ENCODE data around the gene ZFP91.

The ZFP91 gene

DNA sequence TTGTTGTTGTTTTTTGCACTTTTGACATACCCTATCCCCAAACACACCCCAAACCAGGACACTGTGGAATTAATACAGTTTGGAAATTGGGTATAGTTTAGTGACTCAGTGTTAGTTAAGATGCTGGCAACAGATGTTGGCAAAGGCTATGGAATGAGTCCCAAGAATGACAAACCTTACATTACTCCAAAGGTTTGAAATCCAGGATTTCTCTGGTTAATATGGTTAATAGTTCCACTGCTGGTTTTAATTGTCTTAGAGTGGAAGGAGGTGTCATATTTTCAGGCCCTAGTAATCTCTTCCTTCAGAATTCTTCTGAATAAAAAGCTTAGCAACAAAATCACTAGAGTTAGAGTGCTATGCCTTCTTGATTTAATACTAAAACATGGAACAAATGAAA, 4.0 kb upstream of the ZFP91 start:
- H3K79me2 ChIP-seq (ENCODE audit: control insufficient read depth, insufficient read depth, low read length, poor library complexity): peaks cover 13% of the 10 kb centered on the region
- H4K8ac ChIP-seq (ENCODE audit: low read depth, low read length): no peak overlapping the region
- H3K4ac ChIP-seq (ENCODE audit: low read depth, low read length): no peak overlapping the region
- no peak overlapping the region for H3K18ac ChIP-seq (ENCODE audit: low read length)
- no peak overlapping the region for H4K12ac ChIP-seq (ENCODE audit: low read depth, low read length)
- H3K9ac ChIP-seq (ENCODE audit: low read length): no peak overlapping the region
- no peak overlapping the region for H2AFZ ChIP-seq (ENCODE audit: insufficient read depth, low read length, poor library complexity)
- H3K23ac ChIP-seq (ENCODE audit: low read length): no peak overlapping the region
- no peak overlapping the region for H3K4me3 ChIP-seq (ENCODE audit: low read depth, low read length)
- H3K4me2 ChIP-seq (ENCODE audit: low read length): no peak overlapping the region
- H3K9me3 ChIP-seq (ENCODE audit: insufficient read depth, low read depth, low read length): no peaks in the 10 kb centered on the region
- no peak overlapping the region for H3K27ac ChIP-seq (ENCODE audit: low read depth, low read length)
- H4K91ac ChIP-seq (ENCODE audit: low read depth, low read length): no peak overlapping the region
- H2BK120ac ChIP-seq (ENCODE audit: insufficient read depth, low read length, poor library complexity): no peak overlapping the region
- no peak overlapping the region for H2BK12ac ChIP-seq (ENCODE audit: low read length)
- no peaks in the 10 kb centered on the region for H3K4me1 ChIP-seq (ENCODE audit: control insufficient read depth in 1 of 2, insufficient read depth in 2 of 2, low read length in 2 of 2)
- no peak overlapping the region for H2AK5ac ChIP-seq (ENCODE audit: low read length)
- H3K27me3 ChIP-seq (ENCODE audit: insufficient read depth, low read length): no peaks in the 10 kb centered on the region
- DNase-seq: peak in 1 of 2 donors; percentile 13
- peaks cover 0 to 1% of the 10 kb centered on the region in 2 experiments for H3K36me3 ChIP-seq (ENCODE audit: control insufficient read depth in 1 of 2, insufficient read depth in 2 of 2, low read length in 2 of 2)
- no peak overlapping the region for H3K14ac ChIP-seq (ENCODE audit: low read length)
- H2BK5ac ChIP-seq (ENCODE audit: low read depth, low read length, poor library complexity): no peak overlapping the region
- H3K79me1 ChIP-seq (ENCODE audit: low read length): peaks cover 14% of the 10 kb centered on the region

DNA sequence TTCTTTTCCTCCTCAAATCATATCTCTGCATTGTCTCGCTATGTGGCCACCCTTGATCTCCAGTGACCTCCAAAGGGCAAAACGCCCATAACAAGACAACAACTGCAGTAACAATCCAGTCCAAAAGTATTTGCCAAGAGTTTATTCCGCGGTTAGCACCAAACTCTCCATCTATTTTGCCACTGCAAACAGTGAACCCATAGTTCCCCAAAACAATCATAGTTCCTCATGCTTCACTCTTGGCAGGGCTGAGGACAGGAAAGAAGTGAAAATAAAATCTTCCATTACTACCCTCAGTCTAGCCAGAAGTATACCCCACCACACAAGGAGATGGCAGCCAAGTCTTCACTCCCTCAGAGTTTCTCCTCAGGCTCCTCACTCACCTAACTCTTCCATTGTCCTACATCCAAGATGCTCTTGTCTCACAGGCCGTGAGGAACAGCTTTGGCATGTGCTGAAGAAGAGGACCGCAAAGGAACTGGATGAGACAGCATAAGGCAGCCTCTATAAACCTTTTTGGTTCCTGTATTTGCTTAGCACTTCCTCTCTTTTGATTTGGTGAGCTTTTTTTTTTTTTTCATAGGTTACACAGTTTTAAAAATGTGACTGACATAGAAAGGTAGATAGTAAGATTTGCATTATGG, 3.4 kb upstream of the ZFP91 start, which contains the start of gene LPXN:
Gene LPXN (minus strand): TSS at position 480 of the 644 bp plus-strand sequence. CDS start 84 bp downstream, at position 396.
- Histone ChIP-seq H2BK120ac (ENCODE audit: insufficient read depth, low read length, poor library complexity) (no peak within 1 kb of the TSS), H2AK5ac (ENCODE audit: low read length) (no peak within 1 kb of the TSS)

DNA sequence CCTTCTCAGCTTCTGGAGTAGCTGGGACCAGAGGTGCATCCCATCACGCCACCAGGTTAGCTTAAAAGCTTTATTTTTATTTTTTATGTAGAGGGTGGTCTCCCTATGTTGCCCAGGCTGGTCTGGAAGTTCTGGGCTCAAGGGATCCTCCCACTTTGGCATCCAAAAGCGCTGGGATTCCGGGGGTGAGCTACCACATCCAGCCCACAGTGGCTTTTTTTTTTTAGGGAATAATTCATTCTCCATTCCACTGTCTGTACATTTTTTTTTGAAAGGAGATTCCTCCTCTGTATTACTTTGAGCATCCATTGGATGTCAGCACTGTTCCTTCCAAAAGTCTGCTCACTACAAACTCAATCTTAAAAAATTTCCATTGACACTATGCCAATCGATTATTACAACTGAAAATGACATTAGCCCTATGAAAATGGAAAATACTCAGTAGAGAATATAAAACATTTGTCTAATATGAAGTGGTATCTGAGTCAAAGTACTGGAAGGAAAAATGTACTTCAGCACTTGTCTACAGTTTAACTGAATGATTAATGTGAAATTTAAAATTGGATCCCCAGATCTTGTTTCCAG, 1.9 kb upstream of the ZFP91 start:
- Histone ChIP-seq H3K79me2 (ENCODE audit: control insufficient read depth, insufficient read depth, low read length, poor library complexity) (peaks cover 13% of the 10 kb centered on the region), H3K18ac (ENCODE audit: low read length) (peak overlapping the region; percentile 52), H4K8ac (ENCODE audit: low read depth, low read length) (peak overlapping the region; percentile 61), H4K12ac (ENCODE audit: low read depth, low read length) (peak overlapping the region; percentile 56), H3K27ac (ENCODE audit: low read depth, low read length) (peak overlapping the region; percentile 99), H3K14ac (ENCODE audit: low read length) (peak overlapping the region; percentile 44), H4K91ac (ENCODE audit: low read depth, low read length) (no peak overlapping the region), H2BK12ac (ENCODE audit: low read length) (no peak overlapping the region), H3K9ac (ENCODE audit: low read length) (no peak overlapping the region), H3K9me3 (ENCODE audit: insufficient read depth, low read depth, low read length) (no peaks in the 10 kb centered on the region), H3K4me3 (ENCODE audit: low read depth, low read length) (no peak overlapping the region), H3K4ac (ENCODE audit: low read depth, low read length) (no peak overlapping the region), H3K79me1 (ENCODE audit: low read length) (peaks cover 14% of the 10 kb centered on the region), H2BK5ac (ENCODE audit: low read depth, low read length, poor library complexity) (no peak overlapping the region), H3K23ac (ENCODE audit: low read length) (no peak overlapping the region), H2AK5ac (ENCODE audit: low read length) (no peak overlapping the region), H3K27me3 (ENCODE audit: insufficient read depth, low read length) (no peaks in the 10 kb centered on the region), H2BK120ac (ENCODE audit: insufficient read depth, low read length, poor library complexity) (no peak overlapping the region), H3K36me3 (ENCODE audit: control insufficient read depth in 1 of 2, insufficient read depth in 2 of 2, low read length in 2 of 2) (peaks cover 0 to 2% of the 10 kb centered on the region in 2 experiments), H3K4me2 (ENCODE audit: low read length) (peak overlapping the region; percentile 81), H3K4me1 (ENCODE audit: control insufficient read depth in 1 of 2, insufficient read depth in 2 of 2, low read length in 2 of 2) (peaks cover 0 to 2% of the 10 kb centered on the region in 2 experiments), H2AFZ (ENCODE audit: insufficient read depth, low read length, poor library complexity) (no peak overlapping the region)
- no CpG with 5 or more reads among the region's 4 CpGs for WGBS (ENCODE audit: extremely low coverage, insufficient coverage, insufficient read length)
- peak in 1 of 2 donors; percentile 3 for DNase-seq

More for the DNA sequence above, 3.4 kb upstream of the ZFP91 start, which contains the start of gene LPXN:
- peak in 1 of 2 donors; percentile 17 for DNase-seq
- peak within 1 kb of the TSS; percentile 44 for H3K14ac ChIP-seq (ENCODE audit: low read length)
- H3K27me3 ChIP-seq (ENCODE audit: insufficient read depth, low read length): no peaks in the 10 kb centered on the region
- no peak within 1 kb of the TSS for H3K27ac ChIP-seq (ENCODE audit: low read depth, low read length)
- WGBS (ENCODE audit: extremely low coverage, insufficient coverage, insufficient read length): no CpG with 5 or more reads among the region's 6 CpGs
- peak within 1 kb of the TSS; percentile 61 for H4K8ac ChIP-seq (ENCODE audit: low read depth, low read length)
- peak within 1 kb of the TSS; percentile 52 for H3K18ac ChIP-seq (ENCODE audit: low read length)
- H3K9me3 ChIP-seq (ENCODE audit: insufficient read depth, low read depth, low read length): no peaks in the 10 kb centered on the region
- H3K4me3 ChIP-seq (ENCODE audit: low read depth, low read length): no peak within 1 kb of the TSS
- no peak within 1 kb of the TSS for H3K4ac ChIP-seq (ENCODE audit: low read depth, low read length)
- H4K91ac ChIP-seq (ENCODE audit: low read depth, low read length): no peak within 1 kb of the TSS
- H3K4me2 ChIP-seq (ENCODE audit: low read length): no peak within 1 kb of the TSS
- no peak within 1 kb of the TSS for H2BK12ac ChIP-seq (ENCODE audit: low read length)
- no peak within 1 kb of the TSS for H3K23ac ChIP-seq (ENCODE audit: low read length)
- H3K79me2 ChIP-seq (ENCODE audit: control insufficient read depth, insufficient read depth, low read length, poor library complexity): peaks cover 13% of the 10 kb centered on the region
- H2AFZ ChIP-seq (ENCODE audit: insufficient read depth, low read length, poor library complexity): no peak within 1 kb of the TSS
- H2BK5ac ChIP-seq (ENCODE audit: low read depth, low read length, poor library complexity): no peak within 1 kb of the TSS
- H3K79me1 ChIP-seq (ENCODE audit: low read length): peaks cover 14% of the 10 kb centered on the region
- peak within 1 kb of the TSS; percentile 56 for H4K12ac ChIP-seq (ENCODE audit: low read depth, low read length)
- H3K9ac ChIP-seq (ENCODE audit: low read length): no peak within 1 kb of the TSS
- H3K4me1 ChIP-seq (ENCODE audit: control insufficient read depth in 1 of 2, insufficient read depth in 2 of 2, low read length in 2 of 2): no peaks in the 10 kb centered on the region
- H3K36me3 ChIP-seq (ENCODE audit: control insufficient read depth in 1 of 2, insufficient read depth in 2 of 2, low read length in 2 of 2): no peaks in the 10 kb centered on the region

DNA sequence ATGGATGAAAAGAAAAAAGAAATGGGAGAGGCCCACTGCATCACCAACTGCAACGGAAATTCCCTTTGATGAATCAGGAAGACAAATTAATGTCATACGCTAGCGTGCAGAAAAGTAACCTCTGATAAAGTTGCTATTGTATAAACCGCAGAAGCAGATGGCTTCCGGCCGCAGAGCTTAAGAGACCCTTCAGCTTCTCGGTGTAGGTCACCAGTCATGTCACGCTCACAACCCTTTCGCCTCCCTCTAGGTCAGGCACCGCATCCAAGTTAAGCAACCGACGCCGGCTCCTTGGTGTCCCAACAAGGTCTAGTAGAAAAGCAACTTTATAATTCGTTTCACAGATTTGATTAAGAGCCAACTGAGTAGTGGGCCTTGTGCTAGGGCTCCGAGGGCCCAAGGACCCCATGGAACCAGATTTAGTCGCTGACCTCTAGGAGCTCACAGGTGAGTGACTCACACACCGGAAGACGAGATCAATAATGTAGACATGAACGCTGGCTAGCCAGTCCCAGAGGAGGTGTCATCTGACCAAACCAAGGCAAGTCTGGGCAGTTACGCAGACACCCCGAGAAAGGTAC, 1.2 kb upstream of the ZFP91 start:
- Histone ChIP-seq H4K12ac (ENCODE audit: low read depth, low read length) (peak overlapping the region; percentile 70), H3K18ac (ENCODE audit: low read length) (peak overlapping the region; percentile 63), H3K4me1 (ENCODE audit: control insufficient read depth in 1 of 2, insufficient read depth in 2 of 2, low read length in 2 of 2) (peaks cover 0 to 2% of the 10 kb centered on the region in 2 experiments), H4K91ac (ENCODE audit: low read depth, low read length) (peak overlapping the region; percentile 77), H2BK5ac (ENCODE audit: low read depth, low read length, poor library complexity) (peak overlapping the region; percentile 76), H3K79me1 (ENCODE audit: low read length) (peaks cover 14% of the 10 kb centered on the region), H2AFZ (ENCODE audit: insufficient read depth, low read length, poor library complexity) (peak overlapping the region; percentile 57), H3K27ac (ENCODE audit: low read depth, low read length) (peak overlapping the region; percentile 99), H3K4me3 (ENCODE audit: low read depth, low read length) (peak overlapping the region; percentile 78), H2BK12ac (ENCODE audit: low read length) (no peak overlapping the region), H4K8ac (ENCODE audit: low read depth, low read length) (peak overlapping the region; percentile 92), H3K9me3 (ENCODE audit: insufficient read depth, low read depth, low read length) (no peaks in the 10 kb centered on the region), H2AK5ac (ENCODE audit: low read length) (no peak overlapping the region), H2BK120ac (ENCODE audit: insufficient read depth, low read length, poor library complexity) (peak overlapping the region; percentile 67), H3K4me2 (ENCODE audit: low read length) (peak overlapping the region; percentile 81), H3K23ac (ENCODE audit: low read length) (no peak overlapping the region), H3K14ac (ENCODE audit: low read length) (peak overlapping the region; percentile 66), H3K36me3 (ENCODE audit: control insufficient read depth in 1 of 2, insufficient read depth in 2 of 2, low read length in 2 of 2) (peaks cover 0 to 2% of the 10 kb centered on the region in 2 experiments), H3K27me3 (ENCODE audit: insufficient read depth, low read length) (no peaks in the 10 kb centered on the region), H3K4ac (ENCODE audit: low read depth, low read length) (no peak overlapping the region), H3K79me2 (ENCODE audit: control insufficient read depth, insufficient read depth, low read length, poor library complexity) (peaks cover 13% of the 10 kb centered on the region), H3K9ac (ENCODE audit: low read length) (peak overlapping the region; percentile 81)
- WGBS (ENCODE audit: extremely low coverage, insufficient coverage, insufficient read length): no CpG with 5 or more reads among the region's 21 CpGs
- peak; percentile 52 to 62 for DNase-seq

Measured in trophoblast cell (in vitro differentiated cells and primary cell).